Mucosa of descending colon (tissue), 3 donors: ENCODE data around the gene ANKRD27. TPM values are rescaled to one million over a fixed set of nuclear protein-coding genes. Genes with fewer than 3 reads are reported as not detected.
"Not testable (repeated sequence)": the region's sequence is repeated elsewhere in the genome, so short reads cannot be mapped to it uniquely, and the experiment has no call there.

Source experiments
- ATAC-seq: fragments of 200-7000 bp; cut with Tn5 transposase; one replicate; pipeline ENCODE4 v1.9.1; 2020; ENCODE audit warnings: mild to moderate bottlenecking, moderate library complexity
- DNase-seq, 3 donors: peaks; one replicate each; pipeline ENCODE4 v3.0.0-alpha.2; 2020
- H3K36me3 ChIP-seq: fragments of 200-600 bp; one replicate; pipeline ENCODE4 v1.8.0; 2021; ENCODE audit warnings: low read depth, mild to moderate bottlenecking
- H3K4me1 ChIP-seq: fragments of 200-600 bp; one replicate; pipeline ENCODE4 v1.8.0; 2021; ENCODE audit warnings: low read depth, mild to moderate bottlenecking
- H3K4me3 ChIP-seq: fragments of 200-600 bp; one replicate; pipeline ENCODE4 v1.8.0; 2021; ENCODE audit warnings: mild to moderate bottlenecking
- H3K9me3 ChIP-seq: fragments of 200-600 bp; one replicate; pipeline ENCODE4 v1.8.0; 2021; ENCODE audit warnings: mild to moderate bottlenecking
- intact Hi-C, 2 donors: fragments of 100-400 bp; cut with DNase I in 1 of 2; cut with micrococcal nuclease in 1 of 2; formaldehyde crosslinking; loops; one replicate each; pipeline versions ENCODE4 v1.11.0 to v1.11.1; 2022; cut with DNase I, micrococcal nuclease
- total RNA-seq, 3 donors: library from RNA; stranded (reverse); fragmentation: NEBNext Ultra II Directional in 2 of 3; extraction: Animal tissue kit (Norgen Biotek cat#: 25700) in 2 of 3; gene quantifications; one replicate each; pipeline versions ENCODE4 v1.2.1 to v1.2.4, GENCODE V29; 2021 to 2023
- TF ChIP-seq, protein P1 (sequence below): fragments of 200-600 bp; IDR thresholded peaks from one replicate; pipeline ENCODE4 v1.8.0; 2022; ENCODE audit warnings: antibody characterized with exemption, mild to moderate bottlenecking
- donor health status: DM: no; HTN: no; CAD: no; lungs with moderate emphysema.
- donor health status: DM: no; HTN: no; CAD: no.
- donor health status: DM: no; HTN: yes; CAD: no.

ANKRD27 gene
- total RNA-seq, 3 donors from 2014 or later, result 36.0 to 59.6 (median 41.1) TPM

- Histone ChIP-seq H3K4me3 (peak within 1 kb of the TSS; percentile 56), H3K4me1 (peaks cover 4% of the 10 kb centered on the region), H3K9me3 (no peaks in the 10 kb centered on the region), H3K36me3 (no peaks in the 10 kb centered on the region)
- DNase-seq (peak; percentile 98 to 99 (median 98)), ATAC-seq (peak; percentile 99)
- intact Hi-C loops, result no loop called here
- TF ChIP-seq, protein P1, sequence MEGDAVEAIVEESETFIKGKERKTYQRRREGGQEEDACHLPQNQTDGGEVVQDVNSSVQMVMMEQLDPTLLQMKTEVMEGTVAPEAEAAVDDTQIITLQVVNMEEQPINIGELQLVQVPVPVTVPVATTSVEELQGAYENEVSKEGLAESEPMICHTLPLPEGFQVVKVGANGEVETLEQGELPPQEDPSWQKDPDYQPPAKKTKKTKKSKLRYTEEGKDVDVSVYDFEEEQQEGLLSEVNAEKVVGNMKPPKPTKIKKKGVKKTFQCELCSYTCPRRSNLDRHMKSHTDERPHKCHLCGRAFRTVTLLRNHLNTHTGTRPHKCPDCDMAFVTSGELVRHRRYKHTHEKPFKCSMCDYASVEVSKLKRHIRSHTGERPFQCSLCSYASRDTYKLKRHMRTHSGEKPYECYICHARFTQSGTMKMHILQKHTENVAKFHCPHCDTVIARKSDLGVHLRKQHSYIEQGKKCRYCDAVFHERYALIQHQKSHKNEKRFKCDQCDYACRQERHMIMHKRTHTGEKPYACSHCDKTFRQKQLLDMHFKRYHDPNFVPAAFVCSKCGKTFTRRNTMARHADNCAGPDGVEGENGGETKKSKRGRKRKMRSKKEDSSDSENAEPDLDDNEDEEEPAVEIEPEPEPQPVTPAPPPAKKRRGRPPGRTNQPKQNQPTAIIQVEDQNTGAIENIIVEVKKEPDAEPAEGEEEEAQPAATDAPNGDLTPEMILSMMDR, result no peak
These were observed 93.9 kb downstream of the ANKRD27 start, which contains the start of gene PDCD5 for GRCh38 chr19:32580901-32581704. PDCD5 (plus strand) TSS chr19:32581190; CDS start chr19:32581262, 72 bp downstream.

- DNase-seq (no peak), ATAC-seq (peak; percentile 11)
- H3K9me3 ChIP-seq, result no peaks in the 10 kb centered on the region
- peaks cover 4% of the 10 kb centered on the region for H3K4me1 ChIP-seq
- TF ChIP-seq, protein P1, result no peak
- H3K36me3 ChIP-seq, result no peaks in the 10 kb centered on the region
- no peak overlapping the region for H3K4me3 ChIP-seq
- intact Hi-C loops, result no loop called here
These were observed 94.6 kb downstream of the ANKRD27 start for GRCh38 chr19:32580353-32580900.

GRCh38 chr19:32576790-32577189 is 98.2 kb downstream of the ANKRD27 start:
- DNase-seq (no peak), ATAC-seq (no peak)
- Histone ChIP-seq H3K9me3 (no peaks in the 10 kb centered on the region), H3K4me1 (peaks cover 1% of the 10 kb centered on the region), H3K36me3 (no peaks in the 10 kb centered on the region), H3K4me3 (no peak overlapping the region)
- intact Hi-C loops, result no loop called here
- TF ChIP-seq, protein P1, result no peak

DNA sequence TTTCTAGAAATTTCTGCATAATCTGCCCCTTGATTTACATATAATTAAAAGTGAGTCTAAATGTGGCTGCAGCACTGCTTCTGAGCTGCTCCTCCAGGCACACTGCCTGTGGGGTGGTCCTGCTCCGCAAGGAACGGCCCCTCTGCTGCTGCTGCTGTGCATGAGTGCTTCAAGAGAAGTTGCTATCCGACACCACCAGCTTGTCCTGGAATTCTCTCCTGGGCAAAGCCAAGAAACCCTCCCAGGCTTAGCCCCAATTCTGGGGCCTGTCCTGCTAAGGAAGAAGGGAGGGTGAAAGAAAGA is 101.5 kb downstream of the ANKRD27 start:
- ATAC-seq, result no peak
- TF ChIP-seq, protein P1, result no peak
- H3K36me3 ChIP-seq, result no peaks in the 10 kb centered on the region

GRCh38 chr19:32572700-32573491 is 102.1 kb downstream of the ANKRD27 start:
- ATAC-seq, H3K4me3 ChIP-seq, H3K9me3 ChIP-seq, H3K4me1 ChIP-seq, H3K36me3 ChIP-seq, DNase-seq, intact Hi-C loops: not testable (repeated sequence)

More for the DNA sequence above, 101.5 kb downstream of the ANKRD27 start:
- Histone ChIP-seq H3K9me3 (no peaks in the 10 kb centered on the region), H3K4me1 (no peaks in the 10 kb centered on the region), H3K4me3 (no peak overlapping the region)
- DNase-seq, result peak in 1 of 3 donors; percentile 23
- intact Hi-C loops, result no loop called here

GRCh38 chr19:32571471-32572075 is 103.4 kb downstream of the ANKRD27 start:
- not testable (repeated sequence) for H3K9me3 ChIP-seq, ATAC-seq, H3K4me1 ChIP-seq, H3K4me3 ChIP-seq, H3K36me3 ChIP-seq
- intact Hi-C loops, result loop anchor here in 1 of 2 donors (2.0 kb wide), 1 partner anchor 285 kb away; no protein-coding TSS in a partner anchor
- peak in 1 of 3 donors; percentile 24 for DNase-seq
